ENCODE measurements around the gene CRTC2.
"Not testable (repeated sequence)": the region's sequence is repeated elsewhere in the genome, so short reads cannot be mapped to it uniquely, and the experiment has no call there.

CRTC2 gene

GRCh38 chr1:153958111-153958960, at the start of gene CRTC2:
Gene CRTC2, minus strand, starts transcription at chr1:153958612. Its CDS starts 115 bp downstream, at chr1:153958497.
- peaks cover 33% of the 10 kb centered on the region for H3K36me3 ChIP-seq (ENCODE audit: insufficient read depth, low read length)

GRCh38 chr1:154006136-154006535, 47.7 kb upstream of the CRTC2 start:
- H3K4me1 ChIP-seq (ENCODE audit: insufficient read depth, low read length), result peaks cover 8% of the 10 kb centered on the region
- no peaks in the 10 kb centered on the region for H3K9me3 ChIP-seq (ENCODE audit: low read length)
- no peak overlapping the region for H2AFZ ChIP-seq (ENCODE audit: low read depth, low read length)
- no peaks in the 10 kb centered on the region for H3K27me3 ChIP-seq (ENCODE audit: insufficient read depth, low read length)
- H3K36me3 ChIP-seq (ENCODE audit: insufficient read depth, low read length), result no peaks in the 10 kb centered on the region
- H3K4me3 ChIP-seq (ENCODE audit: low read length), result no peak overlapping the region

More at GRCh38 chr1:153958111-153958960, at the start of gene CRTC2:
- peak within 1 kb of the TSS; percentile 76 for H3K4me3 ChIP-seq (ENCODE audit: low read length)
- H3K9me3 ChIP-seq (ENCODE audit: low read length), result no peaks in the 10 kb centered on the region
- H2AFZ ChIP-seq (ENCODE audit: low read depth, low read length), result peak within 1 kb of the TSS; percentile 52
- peaks cover 37% of the 10 kb centered on the region for H3K4me1 ChIP-seq (ENCODE audit: insufficient read depth, low read length)
- H3K27me3 ChIP-seq (ENCODE audit: insufficient read depth, low read length), result no peaks in the 10 kb centered on the region

GRCh38 chr1:154000420-154000819, 42.0 kb upstream of the CRTC2 start:
- no peaks in the 10 kb centered on the region for H3K27me3 ChIP-seq (ENCODE audit: insufficient read depth, low read length)
- H2AFZ ChIP-seq (ENCODE audit: low read depth, low read length), result no peak overlapping the region
- H3K4me3 ChIP-seq (ENCODE audit: low read length), result no peak overlapping the region

GRCh38 chr1:153996882-153997281, 38.5 kb upstream of the CRTC2 start:
- H3K4me1 ChIP-seq (ENCODE audit: insufficient read depth, low read length); H2AFZ ChIP-seq (ENCODE audit: low read depth, low read length); H3K4me3 ChIP-seq (ENCODE audit: low read length); H3K27me3 ChIP-seq (ENCODE audit: insufficient read depth, low read length); H3K9me3 ChIP-seq (ENCODE audit: low read length): not testable (repeated sequence)
- peaks cover 25% of the 10 kb centered on the region for H3K36me3 ChIP-seq (ENCODE audit: insufficient read depth, low read length)

More at GRCh38 chr1:154000420-154000819, 42.0 kb upstream of the CRTC2 start:
- Histone ChIP-seq H3K4me1 (ENCODE audit: insufficient read depth, low read length) (peaks cover 8% of the 10 kb centered on the region), H3K36me3 (ENCODE audit: insufficient read depth, low read length) (no peaks in the 10 kb centered on the region), H3K9me3 (ENCODE audit: low read length) (no peaks in the 10 kb centered on the region)

GRCh38 chr1:153995640-153996039, 37.2 kb upstream of the CRTC2 start:
- no peak overlapping the region for H2AFZ ChIP-seq (ENCODE audit: low read depth, low read length)
- no peak overlapping the region for H3K4me3 ChIP-seq (ENCODE audit: low read length)
- H3K4me1 ChIP-seq (ENCODE audit: insufficient read depth, low read length), result peaks cover 10% of the 10 kb centered on the region
- peaks cover 33% of the 10 kb centered on the region for H3K36me3 ChIP-seq (ENCODE audit: insufficient read depth, low read length)
- H3K27me3 ChIP-seq (ENCODE audit: insufficient read depth, low read length), result no peaks in the 10 kb centered on the region
- no peaks in the 10 kb centered on the region for H3K9me3 ChIP-seq (ENCODE audit: low read length)

GRCh38 chr1:153995202-153995601, 36.8 kb upstream of the CRTC2 start:
- Histone ChIP-seq H3K9me3 (ENCODE audit: low read length) (no peaks in the 10 kb centered on the region), H2AFZ (ENCODE audit: low read depth, low read length) (no peak overlapping the region), H3K4me1 (ENCODE audit: insufficient read depth, low read length) (peaks cover 10% of the 10 kb centered on the region), H3K27me3 (ENCODE audit: insufficient read depth, low read length) (no peaks in the 10 kb centered on the region), H3K36me3 (ENCODE audit: insufficient read depth, low read length) (peaks cover 33% of the 10 kb centered on the region), H3K4me3 (ENCODE audit: low read length) (no peak overlapping the region)

GRCh38 chr1:153991806-153992205, 33.4 kb upstream of the CRTC2 start:
- peak overlapping the region; percentile 72 for H3K4me3 ChIP-seq (ENCODE audit: low read length)
- peaks cover 33% of the 10 kb centered on the region for H3K36me3 ChIP-seq (ENCODE audit: insufficient read depth, low read length)
- no peaks in the 10 kb centered on the region for H3K9me3 ChIP-seq (ENCODE audit: low read length)
- no peak overlapping the region for H2AFZ ChIP-seq (ENCODE audit: low read depth, low read length)
- peaks cover 10% of the 10 kb centered on the region for H3K4me1 ChIP-seq (ENCODE audit: insufficient read depth, low read length)
- no peaks in the 10 kb centered on the region for H3K27me3 ChIP-seq (ENCODE audit: insufficient read depth, low read length)

GRCh38 chr1:153991151-153991630, 32.8 kb upstream of the CRTC2 start:
- no peaks in the 10 kb centered on the region for H3K9me3 ChIP-seq (ENCODE audit: low read length)
- no peaks in the 10 kb centered on the region for H3K27me3 ChIP-seq (ENCODE audit: insufficient read depth, low read length)
- peaks cover 33% of the 10 kb centered on the region for H3K36me3 ChIP-seq (ENCODE audit: insufficient read depth, low read length)
- no peak overlapping the region for H2AFZ ChIP-seq (ENCODE audit: low read depth, low read length)
- peaks cover 10% of the 10 kb centered on the region for H3K4me1 ChIP-seq (ENCODE audit: insufficient read depth, low read length)
- H3K4me3 ChIP-seq (ENCODE audit: low read length), result peak overlapping the region; percentile 72

GRCh38 chr1:153990468-153991150, 32.2 kb upstream of the CRTC2 start, which contains the start of gene RPS27:
Gene RPS27, plus strand, starts transcription at chr1:153990762. Its CDS starts 35 bp downstream, at chr1:153990797.
- H3K4me1 ChIP-seq (ENCODE audit: insufficient read depth, low read length), result peaks cover 13% of the 10 kb centered on the region
- H2AFZ ChIP-seq (ENCODE audit: low read depth, low read length), result peak within 1 kb of the TSS; percentile 9
- peaks cover 33% of the 10 kb centered on the region for H3K36me3 ChIP-seq (ENCODE audit: insufficient read depth, low read length)
- H3K4me3 ChIP-seq (ENCODE audit: low read length), result peak within 1 kb of the TSS; percentile 72
- no peaks in the 10 kb centered on the region for H3K27me3 ChIP-seq (ENCODE audit: insufficient read depth, low read length)
- H3K9me3 ChIP-seq (ENCODE audit: low read length), result no peaks in the 10 kb centered on the region

GRCh38 chr1:153987621-153988020, 29.2 kb upstream of the CRTC2 start:
- no peak overlapping the region for H3K4me3 ChIP-seq (ENCODE audit: low read length)
- H2AFZ ChIP-seq (ENCODE audit: low read depth, low read length), result no peak overlapping the region
- H3K36me3 ChIP-seq (ENCODE audit: insufficient read depth, low read length), result peaks cover 23% of the 10 kb centered on the region
- H3K4me1 ChIP-seq (ENCODE audit: insufficient read depth, low read length), result peaks cover 26% of the 10 kb centered on the region
- no peaks in the 10 kb centered on the region for H3K9me3 ChIP-seq (ENCODE audit: low read length)
- H3K27me3 ChIP-seq (ENCODE audit: insufficient read depth, low read length), result no peaks in the 10 kb centered on the region

GRCh38 chr1:153985941-153986761, 27.7 kb upstream of the CRTC2 start, which contains the start of gene RAB13:
Gene RAB13, minus strand, starts transcription at chr1:153986339. Its CDS starts 103 bp downstream, at chr1:153986236.
- peak within 1 kb of the TSS; percentile 72 for H2AFZ ChIP-seq (ENCODE audit: low read depth, low read length)
- H3K4me1 ChIP-seq (ENCODE audit: insufficient read depth, low read length), result peaks cover 17% of the 10 kb centered on the region
- no peaks in the 10 kb centered on the region for H3K27me3 ChIP-seq (ENCODE audit: insufficient read depth, low read length)
- peak within 1 kb of the TSS; percentile 83 for H3K4me3 ChIP-seq (ENCODE audit: low read length)
- H3K36me3 ChIP-seq (ENCODE audit: insufficient read depth, low read length), result peaks cover 12% of the 10 kb centered on the region
- no peaks in the 10 kb centered on the region for H3K9me3 ChIP-seq (ENCODE audit: low read length)

- Histone ChIP-seq H3K9me3 (ENCODE audit: low read length) (no peaks in the 10 kb centered on the region), H3K27me3 (ENCODE audit: insufficient read depth, low read length) (no peaks in the 10 kb centered on the region), H2AFZ (ENCODE audit: low read depth, low read length) (peak overlapping the region; percentile 44), H3K4me1 (ENCODE audit: insufficient read depth, low read length) (peaks cover 16% of the 10 kb centered on the region), H3K4me3 (ENCODE audit: low read length) (peak overlapping the region; percentile 83), H3K36me3 (ENCODE audit: insufficient read depth, low read length) (peaks cover 11% of the 10 kb centered on the region)
Observed at GRCh38 chr1:153985341-153985912, 27.0 kb upstream of the CRTC2 start.
